GM10847 (cell line): ENCODE results near the gene MEIOC.

Experiments
- POLR2A ChIP-seq: IDR thresholded peaks from 2 replicates; pipeline ENCODE4 v1.6.1; 2011; ENCODE audit not compliant: insufficient read length; ENCODE audit errors: extremely low read depth

The MEIOC gene

DNA sequence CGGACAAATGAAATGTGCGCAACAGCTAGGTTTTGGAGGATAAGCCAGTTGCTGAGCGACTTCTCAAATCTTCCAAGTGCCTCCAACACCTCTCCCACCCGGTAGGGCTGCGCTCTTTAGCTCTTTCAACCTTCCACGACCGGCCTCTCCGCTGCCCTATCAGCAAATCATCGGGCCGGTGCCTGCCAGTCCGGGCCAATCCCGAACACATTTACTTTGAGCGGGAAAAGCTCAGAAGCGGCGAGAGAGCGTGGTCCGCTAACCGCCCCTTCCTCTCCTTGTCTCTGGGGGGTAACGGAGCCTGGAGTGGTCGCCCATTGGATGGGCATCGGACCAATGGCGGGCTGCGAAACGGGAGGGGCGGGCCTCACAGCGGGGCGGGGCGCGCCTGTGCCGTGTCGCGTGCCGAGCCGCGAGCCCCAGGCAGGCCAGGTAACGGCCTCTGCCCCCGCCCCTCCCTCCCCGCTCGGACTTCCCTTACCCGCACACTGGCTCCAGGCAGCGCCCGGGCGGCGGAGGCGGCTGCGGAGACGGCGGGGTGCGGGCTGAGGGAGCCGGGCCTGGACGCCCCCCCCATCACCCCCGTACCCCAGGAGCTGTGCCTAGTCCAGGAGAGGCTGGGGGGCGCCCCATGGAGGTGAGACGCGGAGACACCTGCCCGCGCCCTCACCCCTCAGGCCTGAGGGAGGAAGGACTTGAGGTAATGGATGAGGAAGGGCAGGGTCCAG, at the start of gene MEIOC:
Gene MEIOC (plus strand): TSS at position 486 of the 728 bp plus-strand sequence. CDS start 146 bp downstream, at position 632.
- no peak for TF ChIP-seq POLR2A

GRCh38 chr17:44606658-44607057, 49.6 kb upstream of the MEIOC start:
- TF ChIP-seq POLR2A: no peak

GRCh38 chr17:44607836-44608690, 48.2 kb upstream of the MEIOC start:
- no peak for TF ChIP-seq POLR2A

DNA sequence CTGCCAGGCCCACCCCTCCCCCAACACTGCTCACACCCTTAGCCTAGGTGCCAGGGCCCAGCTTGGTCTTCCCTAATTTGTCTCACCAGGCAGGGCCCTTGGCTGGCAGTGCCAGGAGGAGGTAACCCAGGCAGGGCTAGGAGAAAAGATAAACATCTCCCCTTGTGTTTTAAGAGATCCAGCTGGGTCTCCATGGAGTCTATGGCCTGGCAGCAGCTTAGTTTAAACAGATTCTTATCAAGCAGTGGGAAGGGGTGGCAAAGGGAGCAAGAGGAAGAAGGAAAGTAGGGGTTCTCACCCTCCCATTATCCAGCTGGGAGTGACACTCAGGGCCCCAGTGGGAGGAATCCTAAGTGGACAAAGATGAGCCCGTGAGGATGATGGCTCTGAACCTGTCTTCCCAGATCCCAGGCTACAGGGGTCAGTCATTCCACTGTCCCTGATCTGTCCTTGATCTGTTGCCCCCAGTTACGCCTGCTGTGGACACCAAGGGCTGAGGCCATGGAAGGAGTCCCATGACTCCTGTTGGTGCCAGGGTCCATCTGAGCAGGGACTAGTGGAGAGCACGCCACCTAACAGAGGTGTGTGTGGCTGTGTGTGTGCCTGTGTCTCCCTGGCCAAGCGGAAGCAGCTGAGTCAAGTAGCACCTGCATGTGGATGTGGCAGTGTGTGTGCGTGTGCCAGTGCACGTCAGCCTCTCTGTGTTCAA, 47.4 kb upstream of the MEIOC start:
- TF ChIP-seq POLR2A: no peak

GRCh38 chr17:44610331-44610730, 45.9 kb upstream of the MEIOC start:
- TF ChIP-seq POLR2A: no peak

DNA sequence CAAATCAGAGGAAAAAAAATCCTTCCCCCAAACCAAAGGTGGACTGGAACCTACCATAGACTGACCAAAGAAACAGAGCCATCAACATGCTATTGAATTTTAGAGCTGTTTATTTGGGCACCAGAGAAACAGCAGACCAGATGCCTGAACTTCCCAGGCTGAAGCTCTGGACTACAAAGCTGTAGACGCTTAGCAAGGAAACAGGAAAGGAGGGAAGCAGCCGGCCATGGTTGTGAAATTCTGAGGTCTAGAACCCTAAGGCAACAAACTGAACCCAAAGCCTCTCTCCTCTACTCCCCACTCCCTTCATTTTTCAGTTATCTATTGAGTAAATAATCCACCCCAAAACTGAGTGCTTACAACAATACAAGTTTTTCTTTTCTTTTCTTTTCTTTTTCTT, 45.4 kb upstream of the MEIOC start:
- TF ChIP-seq POLR2A: no peak

DNA sequence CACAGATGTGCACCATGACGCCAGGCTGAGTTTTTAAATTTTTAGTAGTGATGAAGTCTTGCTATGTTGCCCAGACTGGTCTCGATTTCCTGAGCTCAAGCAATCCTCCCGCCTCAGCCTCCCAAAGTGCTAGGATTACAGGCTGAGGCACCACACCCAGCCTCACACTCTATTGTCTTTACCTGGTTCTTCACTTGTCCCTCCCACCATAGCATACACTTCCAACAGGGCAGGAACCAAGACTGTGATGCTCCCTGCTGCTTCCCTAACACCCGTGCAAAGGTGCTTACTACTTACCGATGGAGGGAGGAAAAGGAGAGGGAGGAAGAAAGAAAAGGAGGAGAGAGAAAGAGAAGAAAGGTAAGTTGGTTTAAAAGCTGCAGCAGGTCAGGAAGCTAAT, 41.4 kb upstream of the MEIOC start:
- no peak for TF ChIP-seq POLR2A

DNA sequence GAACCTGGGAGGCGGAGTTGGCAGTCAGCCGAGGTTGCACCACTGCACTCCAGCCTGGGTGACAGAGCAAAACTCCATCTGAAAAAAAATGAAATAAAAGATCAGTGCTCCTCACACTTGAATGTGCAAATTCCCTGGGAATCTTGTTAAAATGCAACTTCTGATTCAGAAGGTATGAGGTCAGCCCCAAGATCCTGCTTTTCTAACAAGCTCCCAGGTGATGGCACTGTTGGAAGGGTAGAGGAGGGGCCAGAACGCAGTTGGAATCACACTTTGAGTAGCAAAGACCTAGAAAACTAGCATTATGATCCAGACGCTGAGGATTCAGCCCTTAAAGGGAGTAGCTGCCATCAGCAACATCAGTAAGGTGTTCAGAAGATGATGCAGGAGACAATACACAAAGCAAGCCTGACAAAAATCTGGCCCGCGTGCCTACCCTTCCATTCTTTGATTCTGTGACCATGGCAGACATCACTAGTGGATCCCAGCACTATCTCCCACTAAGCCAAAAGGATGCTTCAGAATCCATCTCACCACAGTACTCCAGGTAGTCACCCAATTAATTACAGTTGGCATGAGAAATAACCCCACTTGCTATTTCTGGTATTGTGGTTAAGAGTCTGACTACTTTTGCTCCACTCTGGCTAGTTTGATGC, 33.1 kb upstream of the MEIOC start:
- TF ChIP-seq POLR2A: no peak

DNA sequence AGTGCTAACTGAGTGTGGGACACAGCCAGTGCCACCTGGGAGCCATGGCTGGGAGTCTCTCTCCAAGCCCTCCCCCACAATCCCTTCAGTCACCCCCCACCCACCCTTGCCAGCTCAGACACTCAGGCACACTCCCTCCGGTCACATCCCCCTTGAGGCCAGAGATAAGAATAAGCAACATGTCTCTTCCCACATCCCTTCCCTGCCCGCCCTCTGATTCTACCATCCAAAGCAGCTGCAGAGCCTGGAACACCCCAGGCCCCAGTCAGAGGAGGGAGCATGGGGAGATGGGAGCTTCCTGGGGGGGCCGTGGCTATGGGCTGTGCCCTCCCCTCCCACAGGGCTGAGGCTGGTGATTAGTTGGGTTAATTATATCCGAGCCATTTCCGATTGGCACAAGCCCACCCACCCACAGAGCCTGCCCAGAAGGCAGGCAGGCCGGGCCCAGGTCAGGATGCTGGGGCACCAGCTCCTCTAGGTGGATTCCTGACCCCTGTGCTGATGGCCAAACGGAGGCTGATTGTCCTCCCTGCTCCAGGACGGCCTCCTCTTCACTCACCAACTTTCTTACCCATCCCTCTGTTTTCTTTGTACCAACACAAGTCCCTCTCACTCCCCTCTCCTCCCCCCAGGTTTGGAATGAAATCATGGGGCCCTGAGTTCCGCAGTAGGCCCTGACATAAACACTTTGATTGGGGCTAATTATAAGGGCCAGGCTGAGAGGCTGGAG, 28.6 kb upstream of the MEIOC start:
- no peak for TF ChIP-seq POLR2A

- peak; percentile 33 for TF ChIP-seq POLR2A
Measured at GRCh38 chr17:44628243-44629188, 27.8 kb upstream of the MEIOC start.

DNA sequence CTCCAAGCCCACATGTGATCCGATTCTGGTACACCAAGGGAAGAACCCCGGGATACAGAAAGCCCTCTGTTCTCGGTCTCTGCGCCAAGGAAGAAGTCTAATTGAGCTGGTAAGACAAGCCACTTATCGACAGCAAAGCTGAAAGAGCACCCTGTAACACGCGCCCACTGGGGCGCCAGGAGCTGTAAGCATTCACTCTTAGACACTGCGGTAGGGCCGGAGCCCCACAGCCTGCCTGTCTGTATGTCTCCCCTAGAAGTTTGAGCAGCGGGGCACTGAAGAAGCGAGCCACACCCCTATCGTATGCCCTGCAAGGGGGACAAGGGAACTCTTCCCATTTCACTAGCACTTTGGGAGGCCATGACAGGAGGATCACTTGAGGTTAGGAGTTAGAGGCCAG, 27.0 kb upstream of the MEIOC start:
- TF ChIP-seq POLR2A: no peak

DNA sequence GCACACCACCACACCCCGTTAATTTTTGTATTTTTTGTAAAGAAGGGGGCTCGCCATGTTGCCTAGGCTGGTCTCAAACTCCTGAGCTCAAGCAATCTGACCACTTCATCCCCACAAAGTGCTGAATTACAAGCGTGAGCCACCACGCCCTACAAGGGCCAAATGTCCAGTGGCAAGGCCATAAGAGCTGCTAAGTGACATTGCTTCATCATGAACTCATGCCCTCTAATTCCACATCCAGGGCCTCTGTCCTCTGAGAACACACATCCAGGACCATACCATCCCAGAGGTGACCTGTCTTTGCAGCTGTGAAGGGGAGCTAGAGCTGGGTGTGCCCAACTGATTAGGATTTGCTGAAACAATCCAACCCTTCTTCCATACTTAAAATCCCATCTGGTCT, 25.6 kb upstream of the MEIOC start:
- TF ChIP-seq POLR2A: no peak

GRCh38 chr17:44633998-44634397, 22.3 kb upstream of the MEIOC start:
- TF ChIP-seq POLR2A: no peak
